GM13977 (cell line): ENCODE data around the gene TMEM140.
"Not testable (repeated sequence)": the region's sequence is repeated elsewhere in the genome, so short reads cannot be mapped to it uniquely, and the experiment has no call there.

ENCODE experiments used
- DNase-seq: peaks from one replicate; pipeline ENCODE4 v3.0.0; 2012; ENCODE audit warnings: low spot score
- in situ Hi-C: fragments of 300-500 bp; cut with MboI; formaldehyde crosslinking; loops from one replicate; pipeline ENCODE4 v1.12.0; 2022; ENCODE audit warnings: low sequenced_read_pairs, low pct_unique_long_range_greater_than_20kb, mixed read lengths, inconsistent platforms; ENCODE audit not compliant: unreplicated experiment
- TF ChIP-seq, protein P1 (sequence below): IDR thresholded peaks from 2 replicates; pipeline ENCODE4 v1.5.1; 2012; ENCODE audit warnings: mild to moderate bottlenecking, control low read depth; ENCODE audit not compliant: insufficient read depth; ENCODE audit errors: extremely low read depth, missing control alignments

TMEM140 gene

DNA sequence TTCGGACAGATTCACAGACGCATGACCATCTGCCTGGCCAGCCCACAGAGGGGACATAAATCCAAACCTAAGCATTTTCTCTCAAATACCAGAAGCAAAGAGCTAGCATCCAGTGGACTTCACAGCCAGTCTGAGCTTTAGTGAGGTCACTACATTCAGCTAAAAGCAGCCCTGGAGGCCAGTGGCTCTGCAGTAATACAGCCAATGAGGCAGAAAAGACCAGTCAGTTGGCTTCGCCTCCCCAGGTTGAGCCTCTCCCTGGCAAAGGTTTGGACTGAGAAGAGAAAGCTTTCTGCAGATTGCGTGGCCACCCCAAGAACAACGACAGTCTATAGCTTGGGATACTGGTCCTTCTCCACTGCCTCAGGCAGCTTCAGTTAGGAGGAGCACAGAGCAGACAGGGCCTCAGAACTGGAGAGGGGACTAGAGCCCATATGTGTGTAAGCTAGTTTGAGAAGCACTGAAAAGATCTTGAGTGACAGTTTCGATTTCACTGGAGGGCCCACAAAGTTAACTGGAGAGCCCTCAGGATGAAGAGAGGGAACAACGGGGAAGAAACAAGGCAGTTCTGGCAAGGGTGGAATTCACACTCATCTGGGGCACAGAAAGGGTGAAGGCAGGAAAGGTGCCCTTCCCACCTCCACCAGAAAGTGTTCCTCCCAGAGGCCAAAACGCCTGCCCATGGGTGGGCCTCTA, 59.7 kb downstream of the TMEM140 start:
- no peak for DNase-seq
- in situ Hi-C loops: no loop called here
- TF ChIP-seq, protein P1, sequence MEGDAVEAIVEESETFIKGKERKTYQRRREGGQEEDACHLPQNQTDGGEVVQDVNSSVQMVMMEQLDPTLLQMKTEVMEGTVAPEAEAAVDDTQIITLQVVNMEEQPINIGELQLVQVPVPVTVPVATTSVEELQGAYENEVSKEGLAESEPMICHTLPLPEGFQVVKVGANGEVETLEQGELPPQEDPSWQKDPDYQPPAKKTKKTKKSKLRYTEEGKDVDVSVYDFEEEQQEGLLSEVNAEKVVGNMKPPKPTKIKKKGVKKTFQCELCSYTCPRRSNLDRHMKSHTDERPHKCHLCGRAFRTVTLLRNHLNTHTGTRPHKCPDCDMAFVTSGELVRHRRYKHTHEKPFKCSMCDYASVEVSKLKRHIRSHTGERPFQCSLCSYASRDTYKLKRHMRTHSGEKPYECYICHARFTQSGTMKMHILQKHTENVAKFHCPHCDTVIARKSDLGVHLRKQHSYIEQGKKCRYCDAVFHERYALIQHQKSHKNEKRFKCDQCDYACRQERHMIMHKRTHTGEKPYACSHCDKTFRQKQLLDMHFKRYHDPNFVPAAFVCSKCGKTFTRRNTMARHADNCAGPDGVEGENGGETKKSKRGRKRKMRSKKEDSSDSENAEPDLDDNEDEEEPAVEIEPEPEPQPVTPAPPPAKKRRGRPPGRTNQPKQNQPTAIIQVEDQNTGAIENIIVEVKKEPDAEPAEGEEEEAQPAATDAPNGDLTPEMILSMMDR: no peak

DNA sequence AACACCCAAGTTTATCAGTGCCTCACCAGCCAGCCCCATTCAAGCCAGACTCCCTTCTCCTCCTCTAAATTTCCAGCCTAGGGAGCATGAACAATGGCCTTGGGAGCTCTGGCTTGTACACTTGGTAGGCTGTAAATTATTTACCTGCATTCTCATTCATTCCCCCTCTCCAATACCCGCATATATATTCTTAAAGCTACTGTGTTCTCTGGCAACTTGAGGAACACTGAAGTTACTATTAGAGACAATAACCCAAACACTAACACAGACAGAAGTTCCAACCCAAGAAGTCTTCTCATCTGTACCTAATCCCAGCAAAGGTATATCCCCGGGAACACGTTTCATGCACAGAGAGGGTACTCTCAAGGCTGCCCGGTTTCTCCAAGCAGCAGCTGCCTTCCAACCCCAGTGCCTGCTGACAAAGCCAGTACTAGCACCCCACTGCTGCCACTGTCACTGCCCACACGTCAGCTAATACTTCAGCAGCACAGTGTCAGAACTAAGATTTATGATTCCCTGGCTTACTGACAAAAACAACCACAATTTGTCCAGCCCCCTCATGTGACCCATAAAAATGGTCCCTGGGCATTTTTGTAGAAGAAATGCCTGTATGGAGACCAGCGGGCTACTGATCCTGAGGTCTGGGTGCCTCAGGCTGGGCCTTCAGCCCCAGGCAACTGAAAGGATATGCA, 60.4 kb downstream of the TMEM140 start:
- TF ChIP-seq, protein P1: no peak
- in situ Hi-C loops: no loop called here
- DNase-seq: no peak

DNA sequence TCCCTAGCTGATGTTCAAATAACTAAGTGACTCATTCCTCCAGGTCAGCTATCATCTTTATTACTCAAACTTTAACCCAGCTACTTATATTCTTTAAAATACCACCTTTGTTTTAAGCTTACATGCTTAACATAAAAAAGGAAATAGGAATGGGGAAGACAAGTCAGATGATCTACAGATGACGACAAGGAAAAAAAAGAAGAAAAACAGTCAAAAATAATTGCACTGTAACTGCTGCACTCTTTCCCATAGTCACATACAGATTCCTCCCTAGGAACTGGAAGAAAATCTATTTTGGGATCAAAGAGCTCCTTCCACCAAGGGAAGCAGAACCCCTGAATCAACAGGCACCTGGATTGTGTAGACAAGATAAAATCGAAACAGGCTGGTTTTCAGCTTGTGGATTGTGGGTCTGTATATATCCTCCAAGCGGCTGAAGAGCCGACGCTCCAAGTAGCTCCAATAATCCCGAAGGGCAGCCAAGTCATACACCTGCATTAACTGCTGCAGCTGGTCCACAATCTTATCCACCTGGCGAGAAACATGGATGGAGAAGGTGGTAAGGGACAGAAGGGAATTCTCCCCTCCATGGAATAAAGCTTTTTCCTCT, 61.5 kb downstream of the TMEM140 start:
- TF ChIP-seq, protein P1: no peak
- in situ Hi-C loops: no loop called here
- DNase-seq: no peak

DNA sequence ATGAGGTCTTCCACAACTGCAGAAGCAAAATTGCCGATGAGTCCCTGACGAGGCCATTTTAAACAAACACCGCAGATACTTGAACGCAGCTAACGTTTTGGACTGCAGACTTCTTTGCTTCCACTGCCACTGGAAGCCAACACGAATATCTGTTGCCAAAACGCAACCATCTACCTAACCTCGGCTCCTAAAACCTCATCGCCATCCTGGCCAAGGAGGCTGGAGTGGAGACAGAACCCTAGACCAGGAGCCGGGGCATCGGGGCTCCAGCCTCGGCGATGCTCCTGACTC, 63.0 kb downstream of the TMEM140 start:
- TF ChIP-seq, protein P1: no peak
- DNase-seq: no peak
- in situ Hi-C loops: no loop called here

DNA sequence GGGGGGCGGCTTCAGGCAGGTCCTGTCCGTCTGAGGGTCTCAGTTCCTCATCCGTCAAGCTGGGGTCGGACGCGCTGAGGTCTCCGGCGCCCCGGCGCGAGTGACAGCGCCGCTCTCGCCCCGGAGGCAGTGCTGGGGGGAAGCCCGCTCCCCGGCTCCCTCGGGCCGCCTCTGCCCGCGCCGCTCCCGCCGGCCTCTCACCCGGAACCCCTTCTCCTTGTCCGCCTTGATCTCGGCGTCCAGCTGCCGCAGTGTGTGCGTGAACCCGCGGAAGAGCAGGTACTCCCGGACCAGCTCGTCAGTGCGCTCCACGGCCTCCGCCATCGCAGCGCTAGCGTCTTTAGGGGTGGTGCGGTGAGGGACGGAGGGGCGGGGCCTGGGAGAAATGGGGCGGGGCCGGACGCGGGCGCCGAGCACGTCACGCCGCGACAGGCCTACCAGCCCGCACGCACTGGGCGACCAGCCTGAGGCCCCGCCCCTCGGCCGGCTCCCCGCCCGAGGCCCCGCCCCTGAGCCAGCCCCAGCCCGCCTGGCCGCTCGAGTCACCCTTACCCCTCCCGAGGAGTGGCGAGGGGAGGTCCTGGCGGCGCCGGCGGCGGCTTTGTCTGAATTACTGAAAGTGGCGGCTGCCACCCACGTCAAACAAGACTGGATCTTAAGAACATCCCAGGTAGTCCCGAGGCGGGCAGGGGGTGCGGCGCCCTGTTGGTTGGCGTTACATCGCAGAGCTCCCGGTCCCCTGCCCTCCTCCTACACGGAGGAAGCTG, 63.5 kb downstream of the TMEM140 start, which contains the start of gene WDR91:
Gene WDR91, minus strand, starts transcription at position 348 of the 767 bp plus-strand sequence. Its CDS starts 24 bp downstream, at position 324.
- peak; percentile 100 for DNase-seq
- TF ChIP-seq, protein P1: no peak
- in situ Hi-C loops: no loop called here

DNA sequence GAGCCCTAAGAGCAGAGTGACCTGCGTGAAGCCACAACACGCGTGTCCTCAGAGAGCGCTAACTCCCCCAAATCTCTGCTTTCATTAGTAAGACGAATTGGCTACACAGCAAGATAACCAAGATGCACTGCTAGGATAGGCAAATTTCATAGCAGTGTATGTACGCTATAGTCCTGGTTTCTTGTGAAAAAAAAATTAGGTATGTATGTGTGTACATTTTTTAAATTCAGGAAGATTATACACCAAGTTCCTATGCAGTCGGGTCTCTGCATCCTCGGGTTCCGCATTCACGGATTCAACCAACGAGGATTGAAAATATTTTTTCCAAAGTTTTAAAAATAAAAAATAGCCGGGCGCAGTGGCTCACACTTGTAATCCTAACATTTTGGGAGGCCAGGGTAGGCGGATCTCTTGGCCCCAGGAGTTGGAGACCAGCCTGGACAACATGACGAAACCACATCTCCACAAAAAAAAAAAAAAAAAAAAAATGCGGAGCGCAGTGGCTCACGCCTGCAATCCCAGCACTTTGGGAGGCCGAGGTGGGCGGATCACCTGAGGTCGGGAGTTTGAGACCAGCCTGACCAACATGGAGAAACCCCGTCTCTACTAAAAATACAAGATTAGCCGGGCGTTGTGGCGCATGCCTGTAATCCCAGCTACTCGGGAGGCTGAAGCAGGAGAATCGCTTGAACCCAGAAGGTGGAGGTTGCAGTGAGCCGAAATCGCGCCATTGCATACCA, 64.2 kb downstream of the TMEM140 start:
- in situ Hi-C loops, DNase-seq: not testable (repeated sequence)
